HUDEP-2 (cell line): Measurements from ENCODE around the gene SLC38A1.
A peak's percentile ranks its signal among the peaks of the same experiment; 100 is the strongest.
"Not testable (repeated sequence)": the region's sequence is repeated elsewhere in the genome, so short reads cannot be mapped to it uniquely, and the experiment has no call there.

Source experiments
- DNase-seq, 76 experiments: peaks; one replicate each; lab custom pipeline; 2025; ENCODE audit not compliant: unreplicated experiment in 76 of 76; lab: John Stamatoyannopoulos, UW

Gene SLC38A1

GRCh38 chr12:46177025-46177424 lies 91.8 kb downstream of the SLC38A1 start:
- DNase-seq, result no peak

- no peak for DNase-seq
Observed at GRCh38 chr12:46174919-46175318, 93.9 kb downstream of the SLC38A1 start.

GRCh38 chr12:46174061-46174662 lies 94.7 kb downstream of the SLC38A1 start:
- DNase-seq, result no peak

- DNase-seq, result no peak
Observed at GRCh38 chr12:46168426-46168825, 100.4 kb downstream of the SLC38A1 start.

DNA sequence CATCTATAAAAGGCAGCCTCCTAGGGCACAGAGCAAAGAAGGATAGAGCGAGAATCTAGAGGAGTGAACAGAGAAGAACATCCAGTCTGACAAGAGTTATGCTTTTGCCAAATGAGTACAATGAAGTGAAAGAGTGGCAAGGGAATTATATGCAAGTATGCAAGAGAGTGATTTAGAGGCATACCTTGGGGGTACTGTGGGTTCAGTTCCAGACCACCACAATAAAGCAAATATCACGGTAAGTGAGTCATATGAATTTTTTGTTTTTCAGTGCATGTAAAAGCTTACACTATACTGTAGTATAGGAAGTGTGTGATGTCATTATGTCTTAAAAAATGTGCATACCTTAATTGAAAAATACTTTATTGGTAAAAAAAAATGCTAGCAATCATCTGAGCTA lies 101.4 kb downstream of the SLC38A1 start:
- no peak for DNase-seq

DNA sequence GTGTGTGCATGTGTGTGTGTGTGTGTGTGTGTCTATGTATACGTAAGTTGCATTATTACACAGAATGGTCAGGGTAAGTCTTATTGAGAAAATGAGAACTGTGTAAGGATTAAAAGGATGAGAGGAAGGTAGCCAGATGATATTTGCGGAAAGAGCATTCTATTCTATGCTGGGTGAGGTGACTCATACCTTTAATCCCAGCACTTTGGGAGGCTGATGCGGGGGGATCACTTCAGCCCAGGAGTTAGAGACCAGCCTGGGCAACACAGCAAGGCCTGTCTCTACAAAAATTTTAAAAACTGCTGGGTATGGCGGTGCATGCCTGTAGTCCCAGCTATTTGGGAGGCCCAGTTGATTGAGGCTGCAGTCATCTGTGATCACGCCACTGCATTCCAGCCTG lies 103.7 kb downstream of the SLC38A1 start:
- DNase-seq, result no peak

GRCh38 chr12:46164186-46164761 lies 104.6 kb downstream of the SLC38A1 start:
- no peak for DNase-seq

- DNase-seq, result not testable (repeated sequence)
Observed at GRCh38 chr12:46162549-46163076, 106.2 kb downstream of the SLC38A1 start.

DNA sequence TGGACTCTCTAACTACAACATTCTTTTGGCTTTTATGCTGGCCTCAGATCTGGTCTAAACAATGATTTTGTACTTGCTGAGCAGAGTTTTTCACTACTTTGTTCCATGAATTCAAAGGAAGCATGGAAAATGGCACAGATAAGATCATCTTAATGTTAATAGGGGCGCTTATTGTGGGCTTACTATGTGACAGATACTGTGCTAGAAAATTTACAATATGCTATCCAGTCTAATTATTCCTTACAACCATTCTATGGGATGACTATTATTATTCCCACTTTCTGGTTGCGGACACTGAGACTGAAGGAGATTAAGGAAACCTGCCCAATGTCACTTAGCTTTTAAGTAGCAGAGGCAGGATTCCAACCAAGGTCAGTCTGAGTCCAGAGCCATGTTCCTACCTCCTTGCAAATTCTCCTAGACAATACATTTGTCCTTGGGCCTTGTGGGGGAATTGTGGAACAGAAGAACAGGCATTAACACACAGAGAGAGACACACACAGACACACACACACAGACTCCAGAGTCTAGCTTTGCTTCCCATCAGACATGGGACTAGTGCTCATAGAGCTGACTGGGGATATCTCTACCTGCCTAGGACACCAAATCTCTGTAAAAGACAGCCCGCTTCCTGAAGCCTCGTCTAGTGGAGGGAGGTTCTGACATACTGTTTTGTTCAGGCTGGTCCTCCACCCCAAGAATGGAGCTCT lies 107.7 kb downstream of the SLC38A1 start:
- DNase-seq, result no peak

- no peak for DNase-seq
Observed at GRCh38 chr12:46160101-46160980, 108.5 kb downstream of the SLC38A1 start.

DNA sequence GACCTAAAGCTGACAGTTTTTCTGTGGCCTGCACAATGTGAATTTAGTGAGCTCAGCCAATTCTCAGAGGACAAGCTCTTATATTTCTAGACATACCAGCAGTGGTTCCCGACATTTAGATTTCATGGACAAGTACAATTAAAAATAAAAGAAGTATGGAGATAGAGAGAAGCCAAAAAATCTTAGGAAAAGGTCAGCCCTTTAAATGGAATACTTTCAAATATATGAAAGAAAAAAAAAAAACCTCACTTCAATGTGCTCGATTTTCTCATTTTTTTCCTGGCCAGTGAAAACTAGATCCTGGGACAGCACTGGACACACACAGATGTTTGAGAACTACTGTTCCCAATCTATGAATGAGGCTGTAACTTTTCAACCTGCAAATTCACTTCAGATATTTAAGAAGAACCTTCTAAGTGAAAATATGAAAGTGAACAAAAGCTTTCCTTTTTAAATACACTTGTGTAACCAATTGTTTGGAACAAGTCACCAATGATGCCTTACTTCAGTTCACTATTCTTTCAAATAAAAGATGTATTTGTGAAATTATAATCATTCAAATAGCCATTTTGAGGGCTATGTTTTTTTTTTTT lies 109.4 kb downstream of the SLC38A1 start:
- no peak for DNase-seq

DNA sequence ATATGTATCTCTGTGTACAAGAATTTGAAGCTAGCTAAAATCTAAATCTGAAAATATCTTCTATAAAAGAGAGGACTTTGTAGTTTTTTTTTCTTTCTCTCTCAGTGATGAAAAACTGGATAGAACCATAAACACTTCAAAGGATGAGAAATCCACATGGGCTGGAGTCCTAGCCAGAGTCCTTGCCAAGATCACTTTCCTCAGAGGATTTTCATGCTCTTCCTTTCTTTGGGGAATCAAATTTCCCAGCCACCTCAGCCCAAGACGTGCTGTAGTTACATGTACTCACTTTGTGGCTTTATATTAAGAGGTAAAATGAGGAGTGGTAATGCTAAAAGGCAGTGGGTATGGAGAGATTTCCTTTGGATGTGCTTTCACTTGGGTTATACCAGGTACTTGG lies 110.3 kb downstream of the SLC38A1 start:
- no peak for DNase-seq

GRCh38 chr12:46154221-46154985 lies 114.4 kb downstream of the SLC38A1 start:
- DNase-seq, result no peak

DNA sequence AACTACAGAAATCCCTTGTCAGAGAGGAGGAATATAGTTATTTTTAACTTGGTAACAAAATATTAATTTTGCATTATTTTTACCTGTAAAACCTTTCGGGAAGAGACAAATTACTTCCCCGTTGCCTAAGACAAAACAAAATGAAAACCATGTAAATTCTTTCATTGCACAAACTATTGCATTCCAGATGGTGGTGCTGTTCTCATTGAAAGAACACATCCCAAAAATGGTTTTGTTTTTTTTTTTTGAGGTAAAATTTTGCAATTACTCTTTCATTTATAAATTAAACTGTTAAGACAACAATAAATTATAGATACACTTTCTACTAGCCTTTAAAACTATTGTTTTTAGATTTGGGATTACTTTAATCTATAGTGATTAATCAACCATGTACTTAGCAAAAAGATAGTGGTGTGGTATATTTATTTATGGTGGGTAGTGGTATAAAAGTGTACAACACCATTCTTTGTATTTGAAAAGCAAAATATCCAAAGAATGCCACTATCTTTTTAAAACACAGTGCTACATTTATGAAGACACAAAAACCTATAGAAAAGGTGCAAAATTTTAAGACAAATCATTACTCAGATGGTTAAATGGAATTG lies 115.5 kb downstream of the SLC38A1 start:
- peak in 3 of 76 experiments; percentile 4 to 8 (median 7) for DNase-seq

- DNase-seq, result no peak
Observed at GRCh38 chr12:46152456-46152855, 116.4 kb downstream of the SLC38A1 start.

DNA sequence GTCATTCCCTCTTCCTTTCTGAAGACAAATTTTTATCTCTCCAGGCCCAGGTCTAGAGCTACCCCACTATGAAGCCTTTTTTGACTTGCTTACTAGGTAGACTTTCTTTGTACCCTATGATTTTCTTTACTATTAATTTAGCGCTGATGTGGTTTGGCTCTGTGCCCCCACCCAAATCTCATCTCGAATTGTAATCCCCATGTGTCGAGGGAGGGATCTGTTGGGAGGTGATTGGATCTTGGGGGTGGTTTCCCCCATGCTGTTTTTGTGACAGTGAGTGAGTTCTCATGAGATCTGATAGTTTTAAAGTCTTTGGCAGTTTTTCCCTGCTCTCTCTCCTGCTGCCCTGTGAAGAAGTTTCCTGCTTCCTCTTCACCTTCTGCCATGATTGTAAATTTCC lies 118.1 kb downstream of the SLC38A1 start:
- no peak for DNase-seq

- DNase-seq, result no peak
Observed at GRCh38 chr12:46149905-46150304, 118.9 kb downstream of the SLC38A1 start.

- no peak for DNase-seq
Observed at GRCh38 chr12:46149079-46149464, 119.8 kb downstream of the SLC38A1 start.

DNA sequence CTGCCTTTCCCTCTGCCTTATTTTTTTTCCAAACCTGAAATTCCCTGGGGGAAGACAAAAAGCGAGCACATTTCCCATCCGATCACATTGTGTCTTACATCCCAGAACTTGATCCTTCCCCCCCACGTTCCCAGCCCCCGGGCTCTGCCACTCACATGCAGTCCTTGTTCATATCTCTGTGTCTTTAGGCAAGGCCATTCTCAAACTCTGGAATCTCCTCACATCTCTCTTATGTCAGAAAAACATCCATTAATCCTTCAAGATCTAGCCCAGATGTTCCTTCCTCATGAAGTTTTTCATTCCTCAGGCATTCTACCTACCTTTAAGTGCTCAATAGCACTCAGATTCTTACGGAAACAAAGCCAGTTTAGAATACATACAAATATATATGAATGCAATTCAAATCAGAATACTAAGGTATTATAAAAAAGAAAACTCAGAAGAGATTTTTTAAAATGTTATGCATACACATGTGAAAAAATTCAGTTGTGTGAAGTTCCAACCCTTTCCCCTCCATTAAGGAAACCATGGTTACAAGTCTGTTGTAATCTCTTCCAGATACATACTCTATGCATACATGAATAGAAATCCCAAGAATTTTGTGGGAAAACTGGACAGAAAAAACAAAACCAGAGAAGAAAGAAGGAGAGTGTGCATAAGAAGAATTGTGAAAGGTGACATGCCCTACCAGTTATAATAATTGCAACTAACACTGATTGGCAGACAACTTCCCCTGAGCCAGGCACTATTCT lies 120.3 kb downstream of the SLC38A1 start:
- DNase-seq, result no peak
